Islet precursor cell (in vitro differentiated cells): ENCODE data around the gene HCAR3.
"Not testable (repeated sequence)": the region's sequence is repeated elsewhere in the genome, so short reads cannot be mapped to it uniquely, and the experiment has no call there.

Experiments
- DNase-seq: peaks from one replicate; pipeline ENCODE4 v3.0.0-alpha.2; 2018

HCAR3 gene

GRCh38 chr12:122721057-122721545 is 4.5 kb upstream of the HCAR3 start:
- DNase-seq, result no peak

- not testable (repeated sequence) for DNase-seq
Observed at GRCh38 chr12:122715211-122715610, 1.4 kb downstream of the HCAR3 start.

- DNase-seq, result not testable (repeated sequence)
Observed at GRCh38 chr12:122713491-122714188, 3.0 kb downstream of the HCAR3 start.

- DNase-seq, result not testable (repeated sequence)
Observed at GRCh38 chr12:122711266-122711665, 5.3 kb downstream of the HCAR3 start.

- peak; percentile 92 for DNase-seq
Observed at GRCh38 chr12:122710341-122710740, 6.3 kb downstream of the HCAR3 start.

- not testable (repeated sequence) for DNase-seq
Observed at GRCh38 chr12:122709287-122709686, 7.3 kb downstream of the HCAR3 start.

- DNase-seq, result not testable (repeated sequence)
Observed at GRCh38 chr12:122703841-122704240, 12.8 kb downstream of the HCAR3 start.

GRCh38 chr12:122702890-122703611 is 13.6 kb downstream of the HCAR3 start, which contains the start of gene HCAR2:
TSS of gene HCAR2 (minus strand) at chr12:122703357. CDS start at chr12:122703283, 74 bp downstream.
- DNase-seq, result not testable (repeated sequence)

- not testable (repeated sequence) for DNase-seq
Observed at GRCh38 chr12:122701481-122701880, 15.1 kb downstream of the HCAR3 start.

- DNase-seq, result not testable (repeated sequence)
Observed at GRCh38 chr12:122700038-122700710, 16.4 kb downstream of the HCAR3 start.

GRCh38 chr12:122696922-122697321 is 19.7 kb downstream of the HCAR3 start:
- DNase-seq, result peak; percentile 81

GRCh38 chr12:122691566-122691965 is 25.0 kb downstream of the HCAR3 start:
- DNase-seq, result no peak

- no peak for DNase-seq
Observed at GRCh38 chr12:122688291-122688690, 28.3 kb downstream of the HCAR3 start.

GRCh38 chr12:122687086-122687485 is 29.5 kb downstream of the HCAR3 start:
- no peak for DNase-seq

GRCh38 chr12:122686538-122686937 is 30.1 kb downstream of the HCAR3 start:
- no peak for DNase-seq

- no peak for DNase-seq
Observed at GRCh38 chr12:122684297-122684813, 32.3 kb downstream of the HCAR3 start.

- DNase-seq, result no peak
Observed at GRCh38 chr12:122681814-122682213, 34.8 kb downstream of the HCAR3 start.

GRCh38 chr12:122680989-122681388 is 35.6 kb downstream of the HCAR3 start:
- not testable (repeated sequence) for DNase-seq

GRCh38 chr12:122676781-122677180 is 39.8 kb downstream of the HCAR3 start:
- not testable (repeated sequence) for DNase-seq

- DNase-seq, result not testable (repeated sequence)
Observed at GRCh38 chr12:122676015-122676414, 40.6 kb downstream of the HCAR3 start.

GRCh38 chr12:122672515-122672914 is 44.1 kb downstream of the HCAR3 start:
- no peak for DNase-seq

- no peak for DNase-seq
Observed at GRCh38 chr12:122669397-122670070, 47.1 kb downstream of the HCAR3 start.
